Loucy (cell line): ENCODE results near the gene ENOX1.

ENCODE experiments used
- H2AFZ ChIP-seq: fragments of 200-600 bp; sonication (generic); 2 replicates; pipeline ENCODE4 v1.6.0; 2016; ENCODE audit warnings: antibody characterized with exemption, mild to moderate bottlenecking, low read length, moderate library complexity
- H3F3A ChIP-seq: fragments of 200-600 bp; 2 replicates; pipeline ENCODE4 v1.6.0; 2016; ENCODE audit warnings: antibody characterized with exemption, low read depth, mild to moderate bottlenecking
- H3K27me3 ChIP-seq: fragments of 200-600 bp; sonication (generic); 2 replicates; pipeline ENCODE4 v1.6.1; 2014; ENCODE audit warnings: low read length, mild to moderate bottlenecking; ENCODE audit not compliant: insufficient read depth, poor library complexity, severe bottlenecking
- H3K36me3 ChIP-seq: fragments of 200-600 bp; sonication (generic); 2 replicates; pipeline ENCODE4 v1.6.1; 2016; ENCODE audit warnings: low read length; ENCODE audit not compliant: insufficient read depth
- H3K4me1 ChIP-seq: fragments of 200-600 bp; sonication (generic); 2 replicates; pipeline ENCODE4 v1.5.1; 2014; ENCODE audit warnings: low read length, mild to moderate bottlenecking; ENCODE audit not compliant: insufficient read depth, poor library complexity, severe bottlenecking
- H3K4me2 ChIP-seq: fragments of 200-600 bp; sonication (generic); 2 replicates; pipeline ENCODE4 v1.6.0; 2014; ENCODE audit warnings: antibody characterized with exemption, low read length, low read depth, mild to moderate bottlenecking; ENCODE audit not compliant: poor library complexity, severe bottlenecking
- H3K4me3 ChIP-seq: fragments of 200-600 bp; sonication (generic); 2 replicates; pipeline ENCODE4 v1.5.1; 2014; ENCODE audit warnings: low read length, mild to moderate bottlenecking, mixed read lengths; ENCODE audit not compliant: poor library complexity, severe bottlenecking
- H3K79me2 ChIP-seq: fragments of 200-600 bp; sonication (generic); 2 replicates; pipeline ENCODE4 v1.6.1; 2014; ENCODE audit warnings: low read length; ENCODE audit not compliant: insufficient read depth
- H3K9ac ChIP-seq: fragments of 200-600 bp; sonication (generic); 2 replicates; pipeline ENCODE4 v1.6.0; 2014; ENCODE audit warnings: mild to moderate bottlenecking, low read depth, low read length, moderate library complexity; ENCODE audit not compliant: poor library complexity, severe bottlenecking
- H3K9me2 ChIP-seq: fragments of 200-600 bp; sonication (generic); replicated peaks from 2 replicates; pipeline ENCODE4 v1.6.1; 2016; ENCODE audit warnings: low read depth, low read length, mixed read lengths
- H3K9me3 ChIP-seq: fragments of 200-600 bp; sonication (generic); 2 replicates; pipeline ENCODE4 v1.6.1; 2014; ENCODE audit warnings: mild to moderate bottlenecking, antibody characterized with exemption, low read length, low read depth; ENCODE audit not compliant: insufficient read depth
- H4K20me1 ChIP-seq: fragments of 200-600 bp; sonication (generic); 2 replicates; pipeline ENCODE4 v1.6.0; 2014; ENCODE audit warnings: antibody characterized with exemption, low read length, mild to moderate bottlenecking; ENCODE audit not compliant: insufficient read depth, poor library complexity, severe bottlenecking
- EZH2phosphoT487 ChIP-seq: fragments of 200-600 bp; IDR thresholded peaks from 2 replicates; pipeline ENCODE4 v1.6.1; 2018; ENCODE audit warnings: antibody characterized with exemption, mild to moderate bottlenecking, moderate library complexity, borderline replicate concordance
- TF ChIP-seq, protein P1 (sequence below): fragments of 200-600 bp; sonication (generic); conservative IDR thresholded peaks from 2 replicates; pipeline ENCODE4 v1.5.1; 2014; ENCODE audit warnings: mild to moderate bottlenecking, antibody characterized with exemption, low read length

ENOX1 gene

DNA sequence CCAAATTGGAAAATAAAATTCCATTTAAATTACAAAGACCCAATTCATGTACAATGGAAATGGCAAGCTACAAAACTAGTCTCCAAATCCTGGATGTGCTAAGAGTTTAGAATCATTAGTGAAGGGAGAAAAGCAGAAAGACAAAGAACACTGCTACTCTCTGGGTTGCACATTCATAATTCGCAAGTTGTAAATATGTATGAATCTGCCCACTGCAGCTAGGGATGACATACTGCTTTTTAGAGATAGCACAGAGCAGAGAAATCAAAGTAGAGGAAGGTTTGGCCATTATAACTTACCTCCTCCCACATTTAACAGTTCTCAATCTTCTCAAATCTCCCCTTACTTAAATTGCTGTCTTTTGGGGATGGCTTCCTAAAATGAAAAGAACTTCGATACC is 231.1 kb downstream of the ENOX1 start:
- no peaks in the 10 kb centered on the region for H3K9me2 ChIP-seq
- TF ChIP-seq, protein P1, sequence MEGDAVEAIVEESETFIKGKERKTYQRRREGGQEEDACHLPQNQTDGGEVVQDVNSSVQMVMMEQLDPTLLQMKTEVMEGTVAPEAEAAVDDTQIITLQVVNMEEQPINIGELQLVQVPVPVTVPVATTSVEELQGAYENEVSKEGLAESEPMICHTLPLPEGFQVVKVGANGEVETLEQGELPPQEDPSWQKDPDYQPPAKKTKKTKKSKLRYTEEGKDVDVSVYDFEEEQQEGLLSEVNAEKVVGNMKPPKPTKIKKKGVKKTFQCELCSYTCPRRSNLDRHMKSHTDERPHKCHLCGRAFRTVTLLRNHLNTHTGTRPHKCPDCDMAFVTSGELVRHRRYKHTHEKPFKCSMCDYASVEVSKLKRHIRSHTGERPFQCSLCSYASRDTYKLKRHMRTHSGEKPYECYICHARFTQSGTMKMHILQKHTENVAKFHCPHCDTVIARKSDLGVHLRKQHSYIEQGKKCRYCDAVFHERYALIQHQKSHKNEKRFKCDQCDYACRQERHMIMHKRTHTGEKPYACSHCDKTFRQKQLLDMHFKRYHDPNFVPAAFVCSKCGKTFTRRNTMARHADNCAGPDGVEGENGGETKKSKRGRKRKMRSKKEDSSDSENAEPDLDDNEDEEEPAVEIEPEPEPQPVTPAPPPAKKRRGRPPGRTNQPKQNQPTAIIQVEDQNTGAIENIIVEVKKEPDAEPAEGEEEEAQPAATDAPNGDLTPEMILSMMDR = no peak
- no peak for TF ChIP-seq EZH2phosphoT487

DNA sequence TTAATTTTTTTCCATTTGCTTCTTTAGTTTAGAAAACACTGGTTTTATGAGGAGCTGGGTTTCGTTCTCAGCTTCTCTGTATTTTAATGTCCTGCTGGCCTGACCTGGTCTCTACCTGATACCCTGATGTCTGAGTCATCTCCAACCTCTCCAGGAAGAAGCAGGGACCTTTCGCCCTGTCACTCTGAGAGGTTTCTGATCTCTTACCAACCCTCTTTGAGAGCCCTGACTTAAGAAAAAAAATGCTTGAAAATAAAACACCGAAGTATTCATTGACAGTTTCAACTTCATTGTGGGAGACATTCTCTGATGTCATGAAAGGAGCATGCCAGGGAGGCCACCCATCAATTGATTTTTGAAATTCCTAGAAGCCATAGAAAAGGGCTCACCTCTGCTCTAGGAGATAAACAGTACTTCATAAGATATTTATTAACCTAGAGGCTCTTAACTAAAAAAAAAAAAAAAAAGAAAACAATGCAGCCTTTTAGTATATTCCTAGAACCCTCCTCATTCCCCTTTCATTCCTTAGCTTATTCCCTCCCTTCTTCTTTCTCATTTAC is 234.8 kb downstream of the ENOX1 start:
- no peak overlapping the region for H3K4me2 ChIP-seq
- peaks cover 8% of the 10 kb centered on the region for H3K4me1 ChIP-seq
- H3F3A ChIP-seq = no peaks in the 10 kb centered on the region
- H3K9me2 ChIP-seq = no peaks in the 10 kb centered on the region
- H4K20me1 ChIP-seq = no peaks in the 10 kb centered on the region
- H2AFZ ChIP-seq = no peak overlapping the region
- no peak overlapping the region for H3K9ac ChIP-seq
- H3K27me3 ChIP-seq = no peaks in the 10 kb centered on the region
- TF ChIP-seq, protein P1 = no peak
- no peak for TF ChIP-seq EZH2phosphoT487
- no peak overlapping the region for H3K4me3 ChIP-seq
- no peaks in the 10 kb centered on the region for H3K79me2 ChIP-seq
- H3K9me3 ChIP-seq = no peaks in the 10 kb centered on the region
- no peaks in the 10 kb centered on the region for H3K36me3 ChIP-seq

More for the DNA sequence above, 231.1 kb downstream of the ENOX1 start:
- Histone ChIP-seq H3K4me3 (no peak overlapping the region), H3K36me3 (no peaks in the 10 kb centered on the region), H3F3A (no peaks in the 10 kb centered on the region), H3K79me2 (no peaks in the 10 kb centered on the region), H3K9ac (no peak overlapping the region), H4K20me1 (no peaks in the 10 kb centered on the region), H3K9me3 (no peaks in the 10 kb centered on the region), H3K4me2 (no peak overlapping the region), H3K4me1 (no peaks in the 10 kb centered on the region), H2AFZ (no peak overlapping the region), H3K27me3 (no peaks in the 10 kb centered on the region)

DNA sequence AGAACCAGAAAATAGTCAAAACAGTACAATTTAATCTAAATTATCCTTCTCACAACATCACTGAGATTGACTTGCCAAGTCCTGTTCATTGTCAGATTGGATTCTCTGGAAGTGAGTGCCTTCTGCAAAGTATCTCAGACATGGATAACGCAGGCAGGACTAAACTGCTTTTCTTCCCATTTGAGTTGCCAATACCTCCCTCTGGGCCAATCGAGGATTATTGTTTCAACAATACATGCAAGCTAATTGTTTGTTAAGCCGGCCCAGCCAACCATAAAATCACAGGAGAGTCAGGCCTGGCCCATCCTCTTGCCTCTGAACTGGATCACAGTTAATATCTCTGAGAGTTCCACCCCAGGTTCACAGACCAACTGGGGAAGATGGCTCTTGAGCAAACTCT is 240.0 kb downstream of the ENOX1 start:
- Histone ChIP-seq H3K9me2 (no peaks in the 10 kb centered on the region), H3K4me3 (no peak overlapping the region), H3K4me1 (peaks cover 13% of the 10 kb centered on the region), H2AFZ (no peak overlapping the region), H3K9ac (no peak overlapping the region), H4K20me1 (no peaks in the 10 kb centered on the region), H3K36me3 (no peaks in the 10 kb centered on the region), H3F3A (no peaks in the 10 kb centered on the region), H3K9me3 (no peaks in the 10 kb centered on the region), H3K79me2 (no peaks in the 10 kb centered on the region), H3K4me2 (no peak overlapping the region), H3K27me3 (no peaks in the 10 kb centered on the region)
- TF ChIP-seq EZH2phosphoT487 = no peak
- TF ChIP-seq, protein P1 = no peak
